Effector memory CD8-positive, alpha-beta T cell (primary cell): Measurements from ENCODE around the gene ZNF584.

ENCODE experiments used
- ATAC-seq: fragments of 150-1000 bp; cut with Tn5 transposase; replicated peaks from 2 replicates; pipeline ENCODE4 v1.10.0; 2021; ENCODE audit warnings: mild to moderate bottlenecking, moderate library complexity
- DNase-seq, 3 experiments: peaks; one replicate each; pipeline ENCODE4 v3.0.0; 2021
- H3K27ac Mint-ChIP-seq, 2 donors: one replicate each; pipeline ENCODE4 v1.8.0; 2022; ENCODE audit warnings: mild to moderate bottlenecking in 2 of 2, mixed read lengths in 2 of 2, moderate library complexity in 2 of 2
- H3K27me3 Mint-ChIP-seq, 2 donors: one replicate each; pipeline ENCODE4 v1.8.0; 2022; ENCODE audit warnings: mixed read lengths in 2 of 2
- H3K36me3 Mint-ChIP-seq: one replicate; pipeline ENCODE4 v1.8.0; 2022; ENCODE audit warnings: mild to moderate bottlenecking, moderate library complexity, mixed read lengths; ENCODE audit not compliant: insufficient read depth
- H3K4me1 Mint-ChIP-seq, 2 donors: one replicate each; pipeline ENCODE4 v1.8.0; 2022; ENCODE audit warnings: low read depth in 2 of 2, mixed read lengths in 2 of 2
- H3K4me3 Mint-ChIP-seq, 2 donors: one replicate each; pipeline ENCODE4 v1.8.0; 2022; ENCODE audit warnings: mild to moderate bottlenecking in 2 of 2, mixed read lengths in 2 of 2, moderate library complexity in 2 of 2
- H3K9me3 Mint-ChIP-seq, 2 donors: one replicate each; pipeline ENCODE4 v1.8.0; 2022; ENCODE audit warnings: mixed read lengths in 2 of 2

Gene ZNF584

GRCh38 chr19:58380037-58380661, 28.3 kb upstream of the ZNF584 start:
- Mint-ChIP-seq H3K4me1 (peaks cover 15% of the 10 kb centered on the region in 2 donors), H3K9me3 (no peaks in the 10 kb centered on the region), H3K36me3 (peaks cover 25% of the 10 kb centered on the region), H3K4me3 (peak overlapping the region; percentile 83 to 93), H3K27me3 (no peaks in the 10 kb centered on the region), H3K27ac (peak overlapping the region; percentile 88 to 97)
- no peak for DNase-seq
- ATAC-seq: no peak

GRCh38 chr19:58380662-58381459, 27.6 kb upstream of the ZNF584 start, which contains the start of gene ZNF837:
Gene ZNF837 (minus strand): TSS chr19:58381030. CDS start chr19:58369332, 11,698 bp downstream.
- no peaks in the 10 kb centered on the region for H3K27me3 Mint-ChIP-seq
- peak within 1 kb of the TSS; percentile 88 to 97 for H3K27ac Mint-ChIP-seq
- H3K9me3 Mint-ChIP-seq: no peaks in the 10 kb centered on the region
- H3K36me3 Mint-ChIP-seq: peaks cover 32% of the 10 kb centered on the region
- peaks cover 20 to 21% of the 10 kb centered on the region in 2 donors for H3K4me1 Mint-ChIP-seq
- peak within 1 kb of the TSS; percentile 83 to 93 for H3K4me3 Mint-ChIP-seq
- ATAC-seq: peak; percentile 82
- DNase-seq: peak; percentile 96 to 97 (median 97)

- Mint-ChIP-seq H3K9me3 (no peaks in the 10 kb centered on the region), H3K36me3 (peaks cover 40% of the 10 kb centered on the region), H3K27me3 (no peaks in the 10 kb centered on the region), H3K27ac (peak overlapping the region; percentile 88 to 97), H3K4me3 (peak overlapping the region; percentile 83 to 93), H3K4me1 (peaks cover 25 to 26% of the 10 kb centered on the region in 2 donors)
- DNase-seq: no peak
- ATAC-seq: no peak
Measured at GRCh38 chr19:58381460-58382212, 26.8 kb upstream of the ZNF584 start.

GRCh38 chr19:58382997-58383603, 25.3 kb upstream of the ZNF584 start:
- peaks cover 55% of the 10 kb centered on the region for H3K36me3 Mint-ChIP-seq
- peak overlapping the region; percentile 62 to 88 for H3K27ac Mint-ChIP-seq
- DNase-seq: no peak
- no peaks in the 10 kb centered on the region for H3K27me3 Mint-ChIP-seq
- ATAC-seq: no peak
- H3K9me3 Mint-ChIP-seq: no peaks in the 10 kb centered on the region
- H3K4me3 Mint-ChIP-seq: peak overlapping the region; percentile 83 to 93
- H3K4me1 Mint-ChIP-seq: peaks cover 33 to 36% of the 10 kb centered on the region in 2 donors

GRCh38 chr19:58385313-58385890, 23.0 kb upstream of the ZNF584 start:
- Mint-ChIP-seq H3K36me3 (peaks cover 75% of the 10 kb centered on the region), H3K27ac (peak overlapping the region; percentile 97 to 98), H3K9me3 (no peaks in the 10 kb centered on the region), H3K4me1 (peaks cover 24 to 33% of the 10 kb centered on the region in 2 donors), H3K4me3 (peak overlapping the region; percentile 92 to 93), H3K27me3 (no peaks in the 10 kb centered on the region)
- ATAC-seq (no peak), DNase-seq (no peak)

GRCh38 chr19:58385891-58386575, 22.4 kb upstream of the ZNF584 start:
- DNase-seq (no peak), ATAC-seq (no peak)
- Mint-ChIP-seq H3K36me3 (peaks cover 75% of the 10 kb centered on the region), H3K27me3 (no peaks in the 10 kb centered on the region), H3K27ac (peak overlapping the region; percentile 97 to 98), H3K9me3 (no peaks in the 10 kb centered on the region), H3K4me3 (peak overlapping the region; percentile 92 to 93), H3K4me1 (peaks cover 26 to 33% of the 10 kb centered on the region in 2 donors)

GRCh38 chr19:58386576-58387337, 21.7 kb upstream of the ZNF584 start, which contains the start of gene RPS5:
Gene RPS5 (plus strand): TSS chr19:58387269. CDS start chr19:58388138, 869 bp downstream.
- Mint-ChIP-seq H3K27me3 (no peaks in the 10 kb centered on the region), H3K27ac (peak within 1 kb of the TSS; percentile 97 to 98), H3K4me3 (peak within 1 kb of the TSS; percentile 92 to 93), H3K36me3 (peaks cover 78% of the 10 kb centered on the region), H3K9me3 (no peaks in the 10 kb centered on the region), H3K4me1 (peaks cover 26 to 33% of the 10 kb centered on the region in 2 donors)
- DNase-seq (peak; percentile 91 to 92 (median 91)), ATAC-seq (peak; percentile 90)

- ATAC-seq (no peak), DNase-seq (no peak)
- no peaks in the 10 kb centered on the region for H3K27me3 Mint-ChIP-seq
- H3K27ac Mint-ChIP-seq: peak overlapping the region; percentile 97 to 98
- peaks cover 80% of the 10 kb centered on the region for H3K36me3 Mint-ChIP-seq
- no peaks in the 10 kb centered on the region for H3K9me3 Mint-ChIP-seq
- H3K4me3 Mint-ChIP-seq: peak overlapping the region; percentile 92 to 93
- peaks cover 22 to 28% of the 10 kb centered on the region in 2 donors for H3K4me1 Mint-ChIP-seq
Measured at GRCh38 chr19:58387338-58388174, 20.9 kb upstream of the ZNF584 start.

GRCh38 chr19:58388175-58388526, 20.3 kb upstream of the ZNF584 start:
- Mint-ChIP-seq H3K27me3 (no peaks in the 10 kb centered on the region), H3K9me3 (no peaks in the 10 kb centered on the region), H3K4me3 (peak overlapping the region; percentile 92 to 93), H3K27ac (peak overlapping the region; percentile 97 to 98), H3K36me3 (peaks cover 81% of the 10 kb centered on the region), H3K4me1 (peaks cover 26 to 32% of the 10 kb centered on the region in 2 donors)
- no peak for ATAC-seq
- DNase-seq: no peak

GRCh38 chr19:58392945-58393724, 15.3 kb upstream of the ZNF584 start:
- peaks cover 0 to 17% of the 10 kb centered on the region in 2 donors for H3K27me3 Mint-ChIP-seq
- peaks cover 80% of the 10 kb centered on the region for H3K36me3 Mint-ChIP-seq
- peaks cover 8 to 11% of the 10 kb centered on the region in 2 donors for H3K4me1 Mint-ChIP-seq
- no peak for ATAC-seq
- H3K27ac Mint-ChIP-seq: no peak overlapping the region
- no peak overlapping the region for H3K4me3 Mint-ChIP-seq
- no peaks in the 10 kb centered on the region for H3K9me3 Mint-ChIP-seq
- no peak for DNase-seq

- Mint-ChIP-seq H3K4me1 (peaks cover 6 to 10% of the 10 kb centered on the region in 2 donors), H3K4me3 (no peak overlapping the region), H3K27me3 (peaks cover 0 to 20% of the 10 kb centered on the region in 2 donors), H3K27ac (no peak overlapping the region), H3K9me3 (no peaks in the 10 kb centered on the region), H3K36me3 (peaks cover 76% of the 10 kb centered on the region)
- DNase-seq (no peak), ATAC-seq (no peak)
Measured at GRCh38 chr19:58393725-58394033, 14.8 kb upstream of the ZNF584 start.
